ENCODE data around the gene OPN1SW. TPM values are rescaled to one million over a fixed set of nuclear protein-coding genes. Genes with fewer than 3 reads are reported as not detected.
A peak's percentile ranks its signal among the peaks of the same experiment; 100 is the strongest.

Gene OPN1SW
- total and polyA plus RNA-seq, 9 of the 15 experiments (the other 6 are each of a cell fraction or from before 2014, with no cell fraction given), result 0.84 to 1.0 TPM; not detected in 7

DNA sequence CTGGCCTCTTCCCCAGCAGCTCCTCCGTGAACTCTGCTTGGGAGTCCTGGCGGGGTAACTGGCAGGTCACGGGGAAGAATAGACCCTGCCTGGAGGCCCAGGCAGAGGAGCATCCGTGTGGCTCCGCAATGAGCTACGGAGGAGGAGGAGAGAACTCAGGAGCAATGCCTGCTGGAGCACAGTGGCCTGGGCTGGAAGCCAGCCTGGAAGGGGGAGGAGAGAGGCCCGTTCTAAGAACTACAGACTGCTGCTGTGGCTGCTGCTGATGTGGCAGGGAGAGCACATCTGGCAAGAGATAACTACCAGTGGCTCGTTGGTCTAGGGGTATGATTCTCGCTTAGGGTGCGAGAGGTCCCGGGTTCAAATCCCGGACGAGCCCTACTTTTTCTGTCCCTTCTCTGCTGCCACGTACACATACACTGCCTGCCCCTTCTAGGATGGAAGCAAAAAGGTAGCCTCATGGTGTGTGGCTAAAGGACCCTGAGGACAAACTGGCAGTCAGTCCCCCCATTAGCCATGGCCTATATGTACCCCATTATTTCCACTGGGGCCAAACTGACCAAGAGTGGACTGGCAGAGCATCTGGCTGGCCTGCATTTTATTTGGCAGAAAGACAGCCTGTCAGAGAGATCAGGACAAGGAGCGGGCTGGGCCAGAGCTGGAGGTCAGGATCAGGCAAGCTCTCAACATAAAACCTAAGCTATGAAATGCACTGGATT lies 7.7 kb upstream of the OPN1SW start (continued):
- TF ChIP-seq, protein P1, sequence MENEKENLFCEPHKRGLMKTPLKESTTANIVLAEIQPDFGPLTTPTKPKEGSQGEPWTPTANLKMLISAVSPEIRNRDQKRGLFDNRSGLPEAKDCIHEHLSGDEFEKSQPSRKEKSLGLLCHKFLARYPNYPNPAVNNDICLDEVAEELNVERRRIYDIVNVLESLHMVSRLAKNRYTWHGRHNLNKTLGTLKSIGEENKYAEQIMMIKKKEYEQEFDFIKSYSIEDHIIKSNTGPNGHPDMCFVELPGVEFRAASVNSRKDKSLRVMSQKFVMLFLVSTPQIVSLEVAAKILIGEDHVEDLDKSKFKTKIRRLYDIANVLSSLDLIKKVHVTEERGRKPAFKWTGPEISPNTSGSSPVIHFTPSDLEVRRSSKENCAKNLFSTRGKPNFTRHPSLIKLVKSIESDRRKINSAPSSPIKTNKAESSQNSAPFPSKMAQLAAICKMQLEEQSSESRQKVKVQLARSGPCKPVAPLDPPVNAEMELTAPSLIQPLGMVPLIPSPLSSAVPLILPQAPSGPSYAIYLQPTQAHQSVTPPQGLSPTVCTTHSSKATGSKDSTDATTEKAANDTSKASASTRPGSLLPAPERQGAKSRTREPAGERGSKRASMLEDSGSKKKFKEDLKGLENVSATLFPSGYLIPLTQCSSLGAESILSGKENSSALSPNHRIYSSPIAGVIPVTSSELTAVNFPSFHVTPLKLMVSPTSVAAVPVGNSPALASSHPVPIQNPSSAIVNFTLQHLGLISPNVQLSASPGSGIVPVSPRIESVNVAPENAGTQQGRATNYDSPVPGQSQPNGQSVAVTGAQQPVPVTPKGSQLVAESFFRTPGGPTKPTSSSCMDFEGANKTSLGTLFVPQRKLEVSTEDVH (IDR thresholded peaks at IDR 0.05; ENCODE audit: low read depth, partially characterized antibody), result peak; percentile 67
- peak; percentile 59 for TF ChIP-seq HCFC1 (IDR thresholded peaks at IDR 0.05; ENCODE audit: low read depth, low read length)
- TF ChIP-seq, protein P2, sequence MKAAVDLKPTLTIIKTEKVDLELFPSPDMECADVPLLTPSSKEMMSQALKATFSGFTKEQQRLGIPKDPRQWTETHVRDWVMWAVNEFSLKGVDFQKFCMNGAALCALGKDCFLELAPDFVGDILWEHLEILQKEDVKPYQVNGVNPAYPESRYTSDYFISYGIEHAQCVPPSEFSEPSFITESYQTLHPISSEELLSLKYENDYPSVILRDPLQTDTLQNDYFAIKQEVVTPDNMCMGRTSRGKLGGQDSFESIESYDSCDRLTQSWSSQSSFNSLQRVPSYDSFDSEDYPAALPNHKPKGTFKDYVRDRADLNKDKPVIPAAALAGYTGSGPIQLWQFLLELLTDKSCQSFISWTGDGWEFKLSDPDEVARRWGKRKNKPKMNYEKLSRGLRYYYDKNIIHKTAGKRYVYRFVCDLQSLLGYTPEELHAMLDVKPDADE (conservative IDR thresholded peaks at IDR 0.05; ENCODE audit: control insufficient read depth, low read depth, low read length), result peak; percentile 99
- TF ChIP-seq, protein P3, sequence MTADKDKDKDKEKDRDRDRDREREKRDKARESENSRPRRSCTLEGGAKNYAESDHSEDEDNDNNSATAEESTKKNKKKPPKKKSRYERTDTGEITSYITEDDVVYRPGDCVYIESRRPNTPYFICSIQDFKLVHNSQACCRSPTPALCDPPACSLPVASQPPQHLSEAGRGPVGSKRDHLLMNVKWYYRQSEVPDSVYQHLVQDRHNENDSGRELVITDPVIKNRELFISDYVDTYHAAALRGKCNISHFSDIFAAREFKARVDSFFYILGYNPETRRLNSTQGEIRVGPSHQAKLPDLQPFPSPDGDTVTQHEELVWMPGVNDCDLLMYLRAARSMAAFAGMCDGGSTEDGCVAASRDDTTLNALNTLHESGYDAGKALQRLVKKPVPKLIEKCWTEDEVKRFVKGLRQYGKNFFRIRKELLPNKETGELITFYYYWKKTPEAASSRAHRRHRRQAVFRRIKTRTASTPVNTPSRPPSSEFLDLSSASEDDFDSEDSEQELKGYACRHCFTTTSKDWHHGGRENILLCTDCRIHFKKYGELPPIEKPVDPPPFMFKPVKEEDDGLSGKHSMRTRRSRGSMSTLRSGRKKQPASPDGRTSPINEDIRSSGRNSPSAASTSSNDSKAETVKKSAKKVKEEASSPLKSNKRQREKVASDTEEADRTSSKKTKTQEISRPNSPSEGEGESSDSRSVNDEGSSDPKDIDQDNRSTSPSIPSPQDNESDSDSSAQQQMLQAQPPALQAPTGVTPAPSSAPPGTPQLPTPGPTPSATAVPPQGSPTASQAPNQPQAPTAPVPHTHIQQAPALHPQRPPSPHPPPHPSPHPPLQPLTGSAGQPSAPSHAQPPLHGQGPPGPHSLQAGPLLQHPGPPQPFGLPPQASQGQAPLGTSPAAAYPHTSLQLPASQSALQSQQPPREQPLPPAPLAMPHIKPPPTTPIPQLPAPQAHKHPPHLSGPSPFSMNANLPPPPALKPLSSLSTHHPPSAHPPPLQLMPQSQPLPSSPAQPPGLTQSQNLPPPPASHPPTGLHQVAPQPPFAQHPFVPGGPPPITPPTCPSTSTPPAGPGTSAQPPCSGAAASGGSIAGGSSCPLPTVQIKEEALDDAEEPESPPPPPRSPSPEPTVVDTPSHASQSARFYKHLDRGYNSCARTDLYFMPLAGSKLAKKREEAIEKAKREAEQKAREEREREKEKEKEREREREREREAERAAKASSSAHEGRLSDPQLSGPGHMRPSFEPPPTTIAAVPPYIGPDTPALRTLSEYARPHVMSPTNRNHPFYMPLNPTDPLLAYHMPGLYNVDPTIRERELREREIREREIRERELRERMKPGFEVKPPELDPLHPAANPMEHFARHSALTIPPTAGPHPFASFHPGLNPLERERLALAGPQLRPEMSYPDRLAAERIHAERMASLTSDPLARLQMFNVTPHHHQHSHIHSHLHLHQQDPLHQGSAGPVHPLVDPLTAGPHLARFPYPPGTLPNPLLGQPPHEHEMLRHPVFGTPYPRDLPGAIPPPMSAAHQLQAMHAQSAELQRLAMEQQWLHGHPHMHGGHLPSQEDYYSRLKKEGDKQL (CRISPR knock-in tag; IDR thresholded peaks at IDR 0.05; ENCODE audit: borderline replicate concordance), result no peak
- peak; percentile 70 for TF ChIP-seq CBFA2T3 (IDR thresholded peaks at IDR 0.05)
- no peak for TF ChIP-seq ZNF445 (CRISPR knock-in tag; IDR thresholded peaks at IDR 0.05; ENCODE audit: low read depth)
- no peak for TF ChIP-seq RUNX1 (IDR thresholded peaks at IDR 0.05; ENCODE audit: low read depth)
- TF ChIP-seq BRF1 (IDR thresholded peaks at IDR 0.05; ENCODE audit: borderline replicate concordance, extremely low read depth, insufficient read length), result peak; percentile 95
- TF ChIP-seq, protein P4, sequence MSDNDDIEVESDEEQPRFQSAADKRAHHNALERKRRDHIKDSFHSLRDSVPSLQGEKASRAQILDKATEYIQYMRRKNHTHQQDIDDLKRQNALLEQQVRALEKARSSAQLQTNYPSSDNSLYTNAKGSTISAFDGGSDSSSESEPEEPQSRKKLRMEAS (CRISPR knock-in tag; IDR thresholded peaks at IDR 0.05), result peak; percentile 84
- TF ChIP-seq, protein P5, sequence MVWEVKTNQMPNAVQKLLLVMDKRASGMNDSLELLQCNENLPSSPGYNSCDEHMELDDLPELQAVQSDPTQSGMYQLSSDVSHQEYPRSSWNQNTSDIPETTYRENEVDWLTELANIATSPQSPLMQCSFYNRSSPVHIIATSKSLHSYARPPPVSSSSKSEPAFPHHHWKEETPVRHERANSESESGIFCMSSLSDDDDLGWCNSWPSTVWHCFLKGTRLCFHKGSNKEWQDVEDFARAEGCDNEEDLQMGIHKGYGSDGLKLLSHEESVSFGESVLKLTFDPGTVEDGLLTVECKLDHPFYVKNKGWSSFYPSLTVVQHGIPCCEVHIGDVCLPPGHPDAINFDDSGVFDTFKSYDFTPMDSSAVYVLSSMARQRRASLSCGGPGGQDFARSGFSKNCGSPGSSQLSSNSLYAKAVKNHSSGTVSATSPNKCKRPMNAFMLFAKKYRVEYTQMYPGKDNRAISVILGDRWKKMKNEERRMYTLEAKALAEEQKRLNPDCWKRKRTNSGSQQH (CRISPR knock-in tag; IDR thresholded peaks at IDR 0.05), result no peak
- TF ChIP-seq FOXK1 (CRISPR knock-in tag; IDR thresholded peaks at IDR 0.05; ENCODE audit: borderline replicate concordance), result 0 out of 2 replicates have a peak, but pooled peaks have one; percentile 31
- TF ChIP-seq, protein P6, sequence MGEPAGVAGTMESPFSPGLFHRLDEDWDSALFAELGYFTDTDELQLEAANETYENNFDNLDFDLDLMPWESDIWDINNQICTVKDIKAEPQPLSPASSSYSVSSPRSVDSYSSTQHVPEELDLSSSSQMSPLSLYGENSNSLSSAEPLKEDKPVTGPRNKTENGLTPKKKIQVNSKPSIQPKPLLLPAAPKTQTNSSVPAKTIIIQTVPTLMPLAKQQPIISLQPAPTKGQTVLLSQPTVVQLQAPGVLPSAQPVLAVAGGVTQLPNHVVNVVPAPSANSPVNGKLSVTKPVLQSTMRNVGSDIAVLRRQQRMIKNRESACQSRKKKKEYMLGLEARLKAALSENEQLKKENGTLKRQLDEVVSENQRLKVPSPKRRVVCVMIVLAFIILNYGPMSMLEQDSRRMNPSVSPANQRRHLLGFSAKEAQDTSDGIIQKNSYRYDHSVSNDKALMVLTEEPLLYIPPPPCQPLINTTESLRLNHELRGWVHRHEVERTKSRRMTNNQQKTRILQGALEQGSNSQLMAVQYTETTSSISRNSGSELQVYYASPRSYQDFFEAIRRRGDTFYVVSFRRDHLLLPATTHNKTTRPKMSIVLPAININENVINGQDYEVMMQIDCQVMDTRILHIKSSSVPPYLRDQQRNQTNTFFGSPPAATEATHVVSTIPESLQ (CRISPR knock-in tag; IDR thresholded peaks at IDR 0.05), result peak; percentile 44; the same call in 1 of the 2 replicates
- TF ChIP-seq NELFE (IDR thresholded peaks at IDR 0.05; ENCODE audit: insufficient read depth, insufficient read length), result no peak

All from K562 (cell line).